ENCODE results near the gene PCDHB10.
"Not testable (repeated sequence)": the region's sequence is repeated elsewhere in the genome, so short reads cannot be mapped to it uniquely, and the experiment has no call there.

DNA sequence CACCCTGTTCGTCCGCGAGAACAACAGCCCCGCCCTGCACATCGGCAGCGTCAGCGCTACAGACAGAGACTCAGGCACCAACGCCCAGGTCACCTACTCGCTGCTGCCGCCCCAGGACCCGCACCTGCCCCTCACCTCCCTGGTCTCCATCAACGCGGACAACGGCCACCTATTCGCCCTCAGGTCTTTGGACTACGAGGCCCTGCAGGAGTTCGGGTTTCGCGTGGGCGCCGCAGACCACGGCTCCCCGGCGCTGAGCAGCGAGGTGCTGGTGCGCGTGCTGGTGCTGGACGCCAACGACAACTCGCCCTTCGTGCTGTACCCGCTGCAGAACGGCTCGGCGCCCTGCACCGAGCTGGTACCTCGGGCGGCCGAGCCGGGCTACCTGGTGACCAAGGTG lies 43.8 kb downstream of the PCDHB10 start:
- TF ChIP-seq ARNTL (CRISPR knock-in tag; IDR thresholded peaks at IDR 0.05; ENCODE audit: borderline replicate concordance, low read depth); ZNF70 (CRISPR knock-in tag; IDR thresholded peaks at IDR 0.05); ESRRG (CRISPR knock-in tag; IDR thresholded peaks at IDR 0.05); CSDC2 (CRISPR knock-in tag; IDR thresholded peaks at IDR 0.05); SNAI2 (CRISPR knock-in tag; IDR thresholded peaks at IDR 0.05); TCF4 (CRISPR knock-in tag; IDR thresholded peaks at IDR 0.05; ENCODE audit: borderline replicate concordance); GLIS3 (CRISPR knock-in tag; IDR thresholded peaks at IDR 0.05); OSR1 (CRISPR knock-in tag; IDR thresholded peaks at IDR 0.05); ISL1 (CRISPR knock-in tag; IDR thresholded peaks at IDR 0.05); ZFP3 (CRISPR knock-in tag; IDR thresholded peaks at IDR 0.05); BACH2 (CRISPR knock-in tag; IDR thresholded peaks at IDR 0.05; ENCODE audit: borderline replicate concordance): not testable (repeated sequence)
- TF ChIP-seq, protein P1, sequence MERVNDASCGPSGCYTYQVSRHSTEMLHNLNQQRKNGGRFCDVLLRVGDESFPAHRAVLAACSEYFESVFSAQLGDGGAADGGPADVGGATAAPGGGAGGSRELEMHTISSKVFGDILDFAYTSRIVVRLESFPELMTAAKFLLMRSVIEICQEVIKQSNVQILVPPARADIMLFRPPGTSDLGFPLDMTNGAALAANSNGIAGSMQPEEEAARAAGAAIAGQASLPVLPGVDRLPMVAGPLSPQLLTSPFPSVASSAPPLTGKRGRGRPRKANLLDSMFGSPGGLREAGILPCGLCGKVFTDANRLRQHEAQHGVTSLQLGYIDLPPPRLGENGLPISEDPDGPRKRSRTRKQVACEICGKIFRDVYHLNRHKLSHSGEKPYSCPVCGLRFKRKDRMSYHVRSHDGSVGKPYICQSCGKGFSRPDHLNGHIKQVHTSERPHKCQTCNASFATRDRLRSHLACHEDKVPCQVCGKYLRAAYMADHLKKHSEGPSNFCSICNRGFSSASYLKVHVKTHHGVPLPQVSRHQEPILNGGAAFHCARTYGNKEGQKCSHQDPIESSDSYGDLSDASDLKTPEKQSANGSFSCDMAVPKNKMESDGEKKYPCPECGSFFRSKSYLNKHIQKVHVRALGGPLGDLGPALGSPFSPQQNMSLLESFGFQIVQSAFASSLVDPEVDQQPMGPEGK (CRISPR knock-in tag; IDR thresholded peaks at IDR 0.05; ENCODE audit: borderline replicate concordance), result not testable (repeated sequence)
- TF ChIP-seq, protein P2, sequence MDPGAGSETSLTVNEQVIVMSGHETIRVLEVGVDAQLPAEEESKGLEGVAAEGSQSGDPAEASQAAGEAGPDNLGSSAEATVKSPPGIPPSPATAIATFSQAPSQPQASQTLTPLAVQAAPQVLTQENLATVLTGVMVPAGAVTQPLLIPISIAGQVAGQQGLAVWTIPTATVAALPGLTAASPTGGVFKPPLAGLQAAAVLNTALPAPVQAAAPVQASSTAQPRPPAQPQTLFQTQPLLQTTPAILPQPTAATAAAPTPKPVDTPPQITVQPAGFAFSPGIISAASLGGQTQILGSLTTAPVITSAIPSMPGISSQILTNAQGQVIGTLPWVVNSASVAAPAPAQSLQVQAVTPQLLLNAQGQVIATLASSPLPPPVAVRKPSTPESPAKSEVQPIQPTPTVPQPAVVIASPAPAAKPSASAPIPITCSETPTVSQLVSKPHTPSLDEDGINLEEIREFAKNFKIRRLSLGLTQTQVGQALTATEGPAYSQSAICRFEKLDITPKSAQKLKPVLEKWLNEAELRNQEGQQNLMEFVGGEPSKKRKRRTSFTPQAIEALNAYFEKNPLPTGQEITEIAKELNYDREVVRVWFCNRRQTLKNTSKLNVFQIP (CRISPR knock-in tag; IDR thresholded peaks at IDR 0.05; ENCODE audit: borderline replicate concordance, low read depth), result not testable (repeated sequence)
- TF ChIP-seq, protein P3, sequence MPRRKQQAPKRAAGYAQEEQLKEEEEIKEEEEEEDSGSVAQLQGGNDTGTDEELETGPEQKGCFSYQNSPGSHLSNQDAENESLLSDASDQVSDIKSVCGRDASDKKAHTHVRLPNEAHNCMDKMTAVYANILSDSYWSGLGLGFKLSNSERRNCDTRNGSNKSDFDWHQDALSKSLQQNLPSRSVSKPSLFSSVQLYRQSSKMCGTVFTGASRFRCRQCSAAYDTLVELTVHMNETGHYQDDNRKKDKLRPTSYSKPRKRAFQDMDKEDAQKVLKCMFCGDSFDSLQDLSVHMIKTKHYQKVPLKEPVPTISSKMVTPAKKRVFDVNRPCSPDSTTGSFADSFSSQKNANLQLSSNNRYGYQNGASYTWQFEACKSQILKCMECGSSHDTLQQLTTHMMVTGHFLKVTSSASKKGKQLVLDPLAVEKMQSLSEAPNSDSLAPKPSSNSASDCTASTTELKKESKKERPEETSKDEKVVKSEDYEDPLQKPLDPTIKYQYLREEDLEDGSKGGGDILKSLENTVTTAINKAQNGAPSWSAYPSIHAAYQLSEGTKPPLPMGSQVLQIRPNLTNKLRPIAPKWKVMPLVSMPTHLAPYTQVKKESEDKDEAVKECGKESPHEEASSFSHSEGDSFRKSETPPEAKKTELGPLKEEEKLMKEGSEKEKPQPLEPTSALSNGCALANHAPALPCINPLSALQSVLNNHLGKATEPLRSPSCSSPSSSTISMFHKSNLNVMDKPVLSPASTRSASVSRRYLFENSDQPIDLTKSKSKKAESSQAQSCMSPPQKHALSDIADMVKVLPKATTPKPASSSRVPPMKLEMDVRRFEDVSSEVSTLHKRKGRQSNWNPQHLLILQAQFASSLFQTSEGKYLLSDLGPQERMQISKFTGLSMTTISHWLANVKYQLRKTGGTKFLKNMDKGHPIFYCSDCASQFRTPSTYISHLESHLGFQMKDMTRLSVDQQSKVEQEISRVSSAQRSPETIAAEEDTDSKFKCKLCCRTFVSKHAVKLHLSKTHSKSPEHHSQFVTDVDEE (CRISPR knock-in tag; IDR thresholded peaks at IDR 0.05), result not testable (repeated sequence)
